ENCODE results near the gene EHD1. TPM values are rescaled to one million over a fixed set of nuclear protein-coding genes. Genes with fewer than 3 reads are reported as not detected.

EHD1 gene
- total RNA-seq, 4 donors from 2014 or later: 37.2 to 108 (median 46.4) TPM

GRCh38 chr11:64921384-64921783 is 43.0 kb upstream of the EHD1 start:
- TF ChIP-seq CTCF (IDR thresholded peaks at IDR 0.05; ENCODE audit: low read depth): no peak

- no peak for TF ChIP-seq CTCF (IDR thresholded peaks at IDR 0.05; ENCODE audit: low read depth)
Measured at GRCh38 chr11:64920124-64920523, 41.7 kb upstream of the EHD1 start.

DNA sequence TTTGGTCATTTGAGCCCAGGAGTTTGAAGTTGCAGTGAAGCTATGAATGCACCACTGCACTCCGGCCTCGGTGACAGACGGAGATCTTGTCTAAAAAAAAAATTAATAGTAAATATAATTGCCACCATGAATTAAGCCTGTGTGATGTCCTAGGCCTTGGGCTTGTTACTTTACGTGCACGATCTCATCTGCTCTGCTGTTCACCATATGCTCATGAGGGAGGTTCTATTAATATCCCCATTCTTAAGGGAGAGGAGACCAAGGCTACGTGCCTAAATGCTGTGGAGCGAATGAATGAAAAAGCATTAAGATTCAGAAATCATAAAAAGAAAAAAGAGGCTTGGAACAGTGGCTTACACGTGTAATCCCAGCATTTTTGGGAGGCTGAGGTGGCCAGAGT is 41.2 kb upstream of the EHD1 start:
- no peak for TF ChIP-seq CTCF (IDR thresholded peaks at IDR 0.05; ENCODE audit: low read depth)

DNA sequence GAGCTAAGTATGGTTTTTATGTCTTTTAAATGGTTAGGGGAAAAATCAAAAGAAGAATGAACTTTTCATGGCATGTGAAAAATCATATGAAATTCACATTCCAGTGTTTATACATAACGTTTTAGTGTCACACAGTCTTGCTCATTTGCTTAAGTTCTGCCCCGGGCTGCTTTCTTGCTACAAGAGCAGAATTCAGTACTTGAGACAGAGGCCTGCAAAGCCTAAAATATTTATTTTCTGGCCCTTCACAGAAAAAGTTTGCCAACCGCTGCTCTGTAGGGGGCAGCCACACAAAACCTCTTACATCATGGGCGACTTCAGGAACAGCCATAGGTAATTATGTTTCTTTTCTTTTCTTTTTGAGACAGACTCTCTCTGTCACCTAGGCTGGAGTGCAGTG is 39.6 kb upstream of the EHD1 start:
- no peak for TF ChIP-seq CTCF (IDR thresholded peaks at IDR 0.05; ENCODE audit: low read depth)

DNA sequence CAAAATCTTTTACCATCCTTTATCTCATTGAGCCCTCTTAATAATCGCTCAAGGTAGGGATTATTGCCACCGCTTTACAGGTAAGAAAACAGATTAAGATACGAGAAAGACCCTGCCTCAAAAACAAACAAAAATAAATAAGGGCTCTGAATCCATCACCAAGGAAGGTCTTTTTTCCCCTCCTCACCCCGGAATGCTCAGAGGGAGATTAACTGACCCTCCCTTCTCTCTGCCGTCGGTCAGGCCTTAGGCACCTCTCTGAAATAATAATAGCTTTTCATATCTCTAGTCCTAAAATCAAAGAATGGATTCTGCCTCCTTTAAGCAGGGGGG is 39.2 kb upstream of the EHD1 start:
- no peak for TF ChIP-seq CTCF (IDR thresholded peaks at IDR 0.05; ENCODE audit: low read depth)

DNA sequence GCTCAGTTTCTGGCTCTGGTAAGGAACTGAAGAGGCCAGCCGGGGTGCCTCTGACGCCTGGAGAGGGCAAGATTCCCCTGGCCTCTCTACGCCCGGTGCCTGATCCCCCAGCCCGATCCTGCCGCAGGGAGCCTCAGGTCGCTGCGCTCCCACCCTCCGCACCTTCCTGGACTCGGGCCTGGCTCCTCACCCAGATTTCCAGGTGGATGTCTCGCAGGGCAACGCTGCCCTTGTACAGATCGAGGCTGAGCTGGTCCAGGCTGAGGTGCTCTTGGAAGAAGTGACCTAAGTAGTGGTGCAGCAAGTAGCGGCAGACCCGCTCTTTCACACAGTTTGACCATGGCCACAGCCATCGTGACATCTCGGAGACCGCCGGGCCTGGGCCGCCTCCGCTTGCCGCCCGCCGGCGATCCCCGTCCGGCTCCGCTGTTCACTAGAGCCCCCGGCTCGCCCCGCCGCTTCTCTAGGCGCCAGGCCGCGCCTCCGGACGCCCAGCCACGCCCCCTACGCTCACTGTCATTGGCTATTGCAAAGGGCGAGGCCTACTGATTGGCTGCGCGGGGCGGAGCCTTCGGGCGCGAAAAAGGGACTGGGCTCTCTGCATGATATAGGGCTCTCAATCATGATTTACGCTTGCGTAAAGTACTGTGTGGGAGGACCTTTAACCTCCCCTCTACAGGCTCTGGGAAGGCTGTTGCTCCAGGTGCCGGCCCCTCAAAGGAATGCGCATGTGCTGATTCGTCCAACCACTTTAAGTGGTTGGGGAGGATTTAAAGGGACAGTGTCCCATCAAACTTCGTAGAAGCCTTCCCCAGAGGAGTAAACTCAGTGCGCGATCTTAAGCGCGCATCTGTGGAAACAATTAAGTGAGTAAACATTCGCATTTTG is 38.6 kb upstream of the EHD1 start, which contains the start of gene ATG2A:
TSS of gene ATG2A (minus strand) at position 435 of the 888 bp plus-strand sequence. CDS start at position 361, 74 bp downstream.
- TF ChIP-seq CTCF (IDR thresholded peaks at IDR 0.05; ENCODE audit: low read depth): no peak

DNA sequence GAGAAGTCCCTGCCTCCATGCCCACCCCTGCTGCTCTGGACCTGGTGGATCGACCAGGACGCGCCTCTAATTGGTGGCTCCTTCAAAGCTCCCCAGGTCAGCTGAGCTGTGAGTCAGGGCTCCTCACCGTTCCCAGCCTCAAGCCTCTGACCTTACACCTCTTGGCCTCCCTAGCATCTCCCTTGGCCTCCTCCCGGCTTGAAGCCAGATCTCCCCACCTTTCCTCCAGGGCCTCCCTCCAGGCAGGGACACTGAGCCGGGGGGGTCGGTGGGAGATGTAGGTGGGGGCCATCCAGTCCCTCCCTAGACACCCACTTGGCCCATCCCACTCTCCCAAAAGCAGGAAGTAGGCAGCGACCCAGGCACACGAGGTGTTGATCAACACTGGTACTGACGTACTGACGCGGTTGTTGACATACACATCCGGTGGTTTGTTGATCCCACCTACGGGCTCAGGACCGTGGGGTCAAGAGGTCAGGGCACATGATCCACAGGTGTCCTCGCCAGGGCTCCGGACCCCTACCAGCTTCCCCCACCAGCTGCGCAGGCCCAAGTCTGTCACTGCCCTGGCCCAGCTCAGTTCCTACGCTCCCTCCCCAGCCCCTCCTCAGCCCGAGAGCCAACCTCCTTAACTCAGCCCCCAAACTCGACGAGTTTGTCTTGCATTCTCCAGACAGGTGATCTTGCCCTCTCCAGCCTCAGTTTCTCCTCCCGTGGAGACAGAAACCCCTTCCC is 37.8 kb upstream of the EHD1 start:
- TF ChIP-seq CTCF (IDR thresholded peaks at IDR 0.05; ENCODE audit: low read depth): no peak
